Esophagus squamous epithelium (tissue), 5 donors: ENCODE results near the gene ZNF385B. TPM values are rescaled to one million over a fixed set of nuclear protein-coding genes. Genes with fewer than 3 reads are reported as not detected.

Experiments
- DNase-seq: peaks from one replicate; lab custom pipeline; 2025; lab: John Stamatoyannopoulos, UW
- H3K27ac ChIP-seq, 4 donors: fragments of 200-600 bp; sonication (generic); one replicate each; pipeline ENCODE4 v1.5.1; 2016 to 2019; ENCODE audit warnings: mild to moderate bottlenecking in 1 of 4
- H3K27me3 ChIP-seq, 4 donors: fragments of 200-600 bp; sonication (generic); 1 replicate in 3 of 4; 2 replicates in 1 of 4; pipeline versions ENCODE4 v1.5.1 to v1.6.0; 2017 to 2021; ENCODE audit warnings: antibody characterized with exemption in 1 of 4
- H3K36me3 ChIP-seq, 3 donors: fragments of 200-600 bp; sonication (generic); one replicate each; pipeline ENCODE4 v1.5.1; 2016 to 2019
- H3K4me1 ChIP-seq, 3 donors: fragments of 200-600 bp; sonication (generic); one replicate each; pipeline ENCODE4 v1.5.1; 2017 to 2019
- H3K4me3 ChIP-seq, 4 donors: fragments of 200-600 bp; sonication (generic); 1 replicate in 3 of 4; 2 replicates in 1 of 4; pipeline ENCODE4 v1.5.1; 2016 to 2019; ENCODE audit warnings: mild to moderate bottlenecking in 2 of 4, moderate library complexity in 1 of 4
- H3K9me3 ChIP-seq, 3 donors: fragments of 200-600 bp; sonication (generic); one replicate each; pipeline ENCODE4 v1.5.1; 2016 to 2019
- POLR2A ChIP-seq, 4 donors: fragments of 450-650 bp; IDR thresholded peaks; one replicate each; pipeline ENCODE4 v1.6.1; 2017; ENCODE audit warnings: antibody characterized with exemption in 4 of 4, mild to moderate bottlenecking in 4 of 4, moderate library complexity in 3 of 4
- WGBS, 2 donors: methylation state at CpG; one replicate each; pipeline ENCODE4 v1.1.5; 2018; 5-methylcytosine and 5-hydroxymethylcytosine counted together
- intact Hi-C: fragments of 100-400 bp; cut with DNase I; formaldehyde crosslinking; loops from one replicate; pipeline ENCODE4 v1.15.0; 2022
- total RNA-seq, 4 donors: library from RNA; depleted of rRNA; stranded (reverse); fragments of >200 nt; gene quantifications; one replicate each; pipeline ENCODE4 v1.1.0, GENCODE V29; 2016
- TF ChIP-seq, protein P1 (sequence below), 6 experiments: fragments of 450-650 bp in 4 of 6; fragments of 200-600 bp in 2 of 6; sonication (generic) in 2 of 6; IDR thresholded peaks; one replicate each; pipeline ENCODE4 v1.5.1; 2016 to 2019; ENCODE audit warnings: antibody characterized with exemption in 6 of 6, mild to moderate bottlenecking in 4 of 6, moderate library complexity in 4 of 6
- donor health status: DM: yes; HTN: yes; CAD: no.

The ZNF385B gene
- total RNA-seq, 4 donors from 2014 or later: 0.44 to 3.1 (median 0.44) TPM; not detected in 1

DNA sequence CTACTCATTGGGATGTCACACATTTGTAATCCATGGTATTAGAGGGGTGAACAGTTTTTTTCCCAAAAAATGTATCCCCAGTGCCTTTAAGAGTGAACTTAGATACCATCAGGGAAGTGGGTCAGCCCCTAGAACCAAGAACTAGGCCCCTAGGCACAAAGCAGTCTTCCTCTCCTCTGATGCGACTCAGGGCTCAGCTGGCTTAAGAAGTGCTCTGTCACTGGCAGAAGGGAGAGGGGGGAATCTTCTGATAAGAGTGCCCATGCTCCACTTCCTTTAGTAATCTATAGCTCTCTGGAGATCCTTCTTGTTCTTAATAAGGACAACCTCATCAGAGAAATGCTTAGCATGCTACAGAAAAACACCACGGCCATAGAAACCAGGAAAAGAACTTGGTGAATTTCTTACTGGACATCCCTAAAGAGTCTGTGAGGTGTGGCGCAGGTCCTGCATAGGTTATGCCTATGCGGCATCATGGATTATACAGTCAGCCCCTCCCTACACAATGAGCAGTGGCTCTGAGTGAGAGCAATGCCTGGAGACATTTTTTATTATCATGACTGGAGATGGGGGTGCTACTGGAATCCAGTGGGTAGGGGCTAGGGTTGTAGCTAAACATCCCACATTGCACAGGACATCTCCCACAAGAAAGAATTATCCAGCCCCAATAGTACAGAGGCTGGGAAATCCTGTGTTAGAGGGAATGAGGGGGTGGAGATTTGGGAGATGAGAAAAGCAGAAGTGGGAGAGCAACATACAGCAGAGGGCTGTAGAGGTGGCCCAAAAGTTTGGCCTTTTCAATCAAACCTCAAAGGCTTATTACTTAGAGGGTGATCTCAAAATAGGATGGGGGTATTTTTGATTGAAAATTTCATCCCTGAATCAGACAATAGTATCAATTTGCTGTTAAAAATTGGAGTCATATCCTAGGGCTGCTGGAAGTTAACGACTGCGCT, 21.7 kb upstream of the ZNF385B start:
- no peaks in the 10 kb centered on the region for H3K9me3 ChIP-seq
- H3K27ac ChIP-seq: no peak overlapping the region
- no peaks in the 10 kb centered on the region for H3K27me3 ChIP-seq
- intact Hi-C loops: no loop called here
- H3K36me3 ChIP-seq: no peaks in the 10 kb centered on the region
- H3K4me3 ChIP-seq: no peak overlapping the region
- DNase-seq: no peak
- no peaks in the 10 kb centered on the region for H3K4me1 ChIP-seq
- 90 to 93% methylated on average over 5 to 6 of the region's 6 CpGs for WGBS, 2 donors
- TF ChIP-seq, protein P1, sequence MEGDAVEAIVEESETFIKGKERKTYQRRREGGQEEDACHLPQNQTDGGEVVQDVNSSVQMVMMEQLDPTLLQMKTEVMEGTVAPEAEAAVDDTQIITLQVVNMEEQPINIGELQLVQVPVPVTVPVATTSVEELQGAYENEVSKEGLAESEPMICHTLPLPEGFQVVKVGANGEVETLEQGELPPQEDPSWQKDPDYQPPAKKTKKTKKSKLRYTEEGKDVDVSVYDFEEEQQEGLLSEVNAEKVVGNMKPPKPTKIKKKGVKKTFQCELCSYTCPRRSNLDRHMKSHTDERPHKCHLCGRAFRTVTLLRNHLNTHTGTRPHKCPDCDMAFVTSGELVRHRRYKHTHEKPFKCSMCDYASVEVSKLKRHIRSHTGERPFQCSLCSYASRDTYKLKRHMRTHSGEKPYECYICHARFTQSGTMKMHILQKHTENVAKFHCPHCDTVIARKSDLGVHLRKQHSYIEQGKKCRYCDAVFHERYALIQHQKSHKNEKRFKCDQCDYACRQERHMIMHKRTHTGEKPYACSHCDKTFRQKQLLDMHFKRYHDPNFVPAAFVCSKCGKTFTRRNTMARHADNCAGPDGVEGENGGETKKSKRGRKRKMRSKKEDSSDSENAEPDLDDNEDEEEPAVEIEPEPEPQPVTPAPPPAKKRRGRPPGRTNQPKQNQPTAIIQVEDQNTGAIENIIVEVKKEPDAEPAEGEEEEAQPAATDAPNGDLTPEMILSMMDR (IDR thresholded peaks at IDR 0.05): no peak
- no peak for TF ChIP-seq POLR2A (IDR thresholded peaks at IDR 0.05)

DNA sequence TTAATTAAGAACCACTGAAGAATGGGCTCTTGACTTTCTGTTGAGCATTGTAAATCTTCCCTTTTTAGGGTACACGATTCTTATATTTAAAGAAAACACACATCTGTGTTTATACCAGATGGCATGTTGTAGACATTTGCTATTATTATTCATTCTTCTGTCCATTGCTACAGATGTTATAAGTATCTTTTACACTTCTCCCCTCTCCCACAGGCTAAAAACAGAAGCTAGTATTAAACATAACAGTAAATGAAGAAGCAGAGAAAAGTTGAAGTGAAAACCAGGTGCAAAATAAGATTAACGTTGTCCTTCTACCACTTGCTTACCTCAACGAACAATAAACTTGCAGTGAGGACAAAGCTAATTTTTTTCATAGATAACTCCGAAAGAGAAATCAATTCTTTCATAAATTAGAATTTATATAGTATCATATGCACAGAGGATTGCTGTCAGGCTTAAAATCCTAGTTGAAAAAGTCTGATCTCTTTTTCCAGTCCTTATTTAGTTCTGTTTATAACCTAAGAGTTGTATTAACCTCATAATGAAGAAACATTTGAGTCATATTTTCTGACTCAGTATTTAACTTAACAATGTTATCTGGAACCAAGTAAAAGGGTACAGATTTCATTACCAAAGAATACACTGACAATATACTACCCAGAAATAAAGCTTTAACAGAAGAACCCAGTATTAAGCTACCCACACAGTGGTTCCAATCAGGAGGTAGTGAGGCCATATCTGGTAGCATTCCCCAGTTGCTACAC, 16.4 kb upstream of the ZNF385B start:
- WGBS, 2 donors: 67 to 79% methylated on average over 4 of the region's 4 CpGs
- H3K36me3 ChIP-seq: no peaks in the 10 kb centered on the region
- H3K27ac ChIP-seq: no peak overlapping the region
- H3K4me3 ChIP-seq: no peak overlapping the region
- H3K27me3 ChIP-seq: no peaks in the 10 kb centered on the region
- intact Hi-C loops: no loop called here
- TF ChIP-seq, protein P1 (IDR thresholded peaks at IDR 0.05): no peak
- TF ChIP-seq POLR2A (IDR thresholded peaks at IDR 0.05): no peak
- H3K9me3 ChIP-seq: no peaks in the 10 kb centered on the region
- H3K4me1 ChIP-seq: no peaks in the 10 kb centered on the region
- DNase-seq: no peak

DNA sequence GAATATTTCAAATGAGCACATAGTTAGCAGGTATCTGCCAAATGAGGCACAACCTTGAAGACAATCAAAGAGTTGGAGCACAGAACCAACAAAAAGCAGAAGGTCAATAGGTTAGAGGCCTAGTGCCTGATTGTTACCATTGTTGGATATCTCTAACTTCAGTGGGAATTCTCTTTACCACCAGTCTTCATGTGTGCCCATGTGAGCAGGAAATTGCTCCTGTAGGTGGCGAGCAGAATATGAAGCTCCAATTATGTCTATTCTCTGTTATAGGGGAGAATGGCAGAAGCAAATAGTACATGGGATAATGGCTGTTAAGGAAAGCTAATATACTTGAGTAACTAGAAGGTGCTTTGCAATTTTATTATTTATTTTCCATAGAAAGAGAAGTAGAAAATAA, 14.9 kb upstream of the ZNF385B start:
- no peak overlapping the region for H3K27ac ChIP-seq
- 60 to 71% methylated on average over 1 of the region's 1 CpG for WGBS, 2 donors
- H3K4me1 ChIP-seq: no peaks in the 10 kb centered on the region
- H3K9me3 ChIP-seq: no peaks in the 10 kb centered on the region
- TF ChIP-seq, protein P1 (IDR thresholded peaks at IDR 0.05): no peak
- TF ChIP-seq POLR2A (IDR thresholded peaks at IDR 0.05): no peak
- intact Hi-C loops: no loop called here
- H3K36me3 ChIP-seq: no peaks in the 10 kb centered on the region
- DNase-seq: no peak
- no peak overlapping the region for H3K4me3 ChIP-seq
- H3K27me3 ChIP-seq: no peaks in the 10 kb centered on the region

DNA sequence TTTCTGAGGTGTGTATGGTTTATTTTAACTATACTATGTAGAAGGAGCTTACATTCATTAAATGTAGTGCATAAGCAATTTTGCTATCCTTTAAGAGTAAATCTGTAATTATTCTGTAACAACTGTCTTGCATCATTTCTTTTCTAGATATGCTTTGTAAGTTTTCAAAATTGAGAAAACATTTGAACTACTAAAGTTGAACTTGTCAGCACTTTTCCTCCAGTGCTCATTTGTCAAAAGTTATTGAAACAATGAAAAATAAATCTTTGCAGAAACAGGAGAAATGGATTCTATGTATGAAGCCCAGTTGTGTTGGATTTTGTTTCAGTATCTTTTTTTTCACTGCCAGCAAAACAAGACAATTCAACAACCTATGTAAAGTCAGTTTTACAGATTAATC, 14.5 kb upstream of the ZNF385B start:
- Histone ChIP-seq H3K27ac (no peak overlapping the region), H3K27me3 (no peaks in the 10 kb centered on the region), H3K9me3 (no peaks in the 10 kb centered on the region), H3K36me3 (no peaks in the 10 kb centered on the region), H3K4me3 (no peak overlapping the region), H3K4me1 (no peaks in the 10 kb centered on the region)
- DNase-seq: no peak
- TF ChIP-seq, protein P1 (IDR thresholded peaks at IDR 0.05): no peak
- TF ChIP-seq POLR2A (IDR thresholded peaks at IDR 0.05): no peak
- intact Hi-C loops: no loop called here
